Parathyroid adenoma (tissue), 2 donors: ENCODE data around the gene TNFSF13B.
"Not testable (repeated sequence)": the region's sequence is repeated elsewhere in the genome, so short reads cannot be mapped to it uniquely, and the experiment has no call there.

Experiments used
- H2AFZ ChIP-seq: fragments of 300-600 bp; sonication (generic); one replicate; pipeline ENCODE4 v1.7.0; 2017; ENCODE audit warnings: antibody characterized with exemption, mild to moderate bottlenecking
- H3K27ac ChIP-seq: fragments of 300-600 bp; sonication (generic); one replicate; pipeline ENCODE4 v1.7.0; 2017
- H3K27me3 ChIP-seq: fragments of 300-600 bp; sonication (generic); one replicate; pipeline ENCODE4 v1.7.0; 2017; ENCODE audit warnings: low read length; ENCODE audit not compliant: control insufficient read depth, insufficient read depth
- H3K36me3 ChIP-seq: fragments of 300-600 bp; sonication (generic); one replicate; pipeline ENCODE4 v1.7.0; 2017; ENCODE audit warnings: low read length; ENCODE audit not compliant: control insufficient read depth, insufficient read depth
- H3K4me1 ChIP-seq: fragments of 300-600 bp; sonication (generic); one replicate; pipeline ENCODE4 v1.7.0; 2017; ENCODE audit warnings: control low read depth
- H3K4me2 ChIP-seq: fragments of 300-600 bp; sonication (generic); one replicate; pipeline ENCODE4 v1.7.0; 2017; ENCODE audit warnings: low read length
- H3K4me3 ChIP-seq: fragments of 300-600 bp; sonication (generic); one replicate; pipeline ENCODE4 v1.7.0; 2017; ENCODE audit warnings: low read depth, low read length
- H3K79me2 ChIP-seq: fragments of 300-600 bp; sonication (generic); one replicate; pipeline ENCODE4 v1.7.0; 2017; ENCODE audit warnings: control low read depth
- H3K9ac ChIP-seq: fragments of 300-600 bp; sonication (generic); one replicate; pipeline ENCODE4 v1.7.0; 2017; ENCODE audit warnings: mild to moderate bottlenecking
- H3K9me3 ChIP-seq: fragments of 300-600 bp; sonication (generic); one replicate; pipeline ENCODE4 v1.7.0; 2017; ENCODE audit warnings: low read length; ENCODE audit not compliant: control insufficient read depth
- CTCF ChIP-seq: fragments of 300-600 bp; sonication (generic); IDR thresholded peaks from one replicate; pipeline ENCODE4 v1.7.0; 2017; ENCODE audit warnings: antibody characterized with exemption, mild to moderate bottlenecking
- donor health status: primary hyperparathyroidism.

TNFSF13B gene

DNA sequence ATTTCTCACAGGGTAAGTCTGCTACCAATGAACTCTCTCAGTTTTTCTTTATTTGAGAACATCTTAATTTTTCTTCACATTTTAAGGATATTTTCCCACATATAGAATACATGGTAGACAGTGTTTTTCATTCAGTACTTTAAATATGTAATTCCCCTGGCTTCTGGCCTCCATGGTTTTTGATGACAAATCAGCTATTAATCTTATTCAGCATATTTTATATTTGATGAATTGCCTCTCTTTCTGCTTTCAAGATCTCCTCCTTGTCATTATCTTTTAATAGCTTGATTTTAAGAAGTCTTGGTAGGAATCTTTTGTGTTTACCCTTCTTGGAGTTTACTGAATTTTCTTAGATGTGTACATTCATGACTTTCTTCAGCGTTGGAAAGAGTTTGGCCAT lies 27.6 kb downstream of the TNFSF13B start:
- no peak for TF ChIP-seq CTCF
- H3K9ac ChIP-seq: no peak overlapping the region
- H3K36me3 ChIP-seq: no peaks in the 10 kb centered on the region
- H3K9me3 ChIP-seq: no peaks in the 10 kb centered on the region
- no peak overlapping the region for H2AFZ ChIP-seq
- no peak overlapping the region for H3K27ac ChIP-seq
- H3K79me2 ChIP-seq: no peaks in the 10 kb centered on the region
- H3K27me3 ChIP-seq: no peaks in the 10 kb centered on the region
- H3K4me3 ChIP-seq: no peak overlapping the region
- no peak overlapping the region for H3K4me2 ChIP-seq
- H3K4me1 ChIP-seq: no peaks in the 10 kb centered on the region

GRCh38 chr13:108302279-108302678 lies 32.8 kb downstream of the TNFSF13B start:
- TF ChIP-seq CTCF: no peak
- H3K4me1 ChIP-seq: no peaks in the 10 kb centered on the region
- no peaks in the 10 kb centered on the region for H3K36me3 ChIP-seq
- no peaks in the 10 kb centered on the region for H3K79me2 ChIP-seq
- no peaks in the 10 kb centered on the region for H3K27me3 ChIP-seq
- no peak overlapping the region for H3K4me2 ChIP-seq
- H3K9ac ChIP-seq: no peak overlapping the region
- H3K9me3 ChIP-seq: no peaks in the 10 kb centered on the region
- no peak overlapping the region for H3K27ac ChIP-seq
- no peak overlapping the region for H3K4me3 ChIP-seq
- no peak overlapping the region for H2AFZ ChIP-seq

- no peaks in the 10 kb centered on the region for H3K79me2 ChIP-seq
- H3K27ac ChIP-seq: no peak overlapping the region
- no peaks in the 10 kb centered on the region for H3K27me3 ChIP-seq
- no peaks in the 10 kb centered on the region for H3K9me3 ChIP-seq
- no peak overlapping the region for H3K4me2 ChIP-seq
- H3K4me1 ChIP-seq: no peaks in the 10 kb centered on the region
- no peak overlapping the region for H2AFZ ChIP-seq
- H3K4me3 ChIP-seq: no peak overlapping the region
- H3K36me3 ChIP-seq: no peaks in the 10 kb centered on the region
- H3K9ac ChIP-seq: no peak overlapping the region
- TF ChIP-seq CTCF: no peak
Observed at GRCh38 chr13:108304170-108305016, 34.9 kb downstream of the TNFSF13B start.

GRCh38 chr13:108305655-108306054 lies 36.1 kb downstream of the TNFSF13B start:
- TF ChIP-seq CTCF: no peak
- no peak overlapping the region for H3K4me3 ChIP-seq
- H3K27me3 ChIP-seq: no peaks in the 10 kb centered on the region
- H3K4me2 ChIP-seq: no peak overlapping the region
- no peaks in the 10 kb centered on the region for H3K4me1 ChIP-seq
- H3K9me3 ChIP-seq: no peaks in the 10 kb centered on the region
- H3K36me3 ChIP-seq: no peaks in the 10 kb centered on the region
- no peak overlapping the region for H3K9ac ChIP-seq
- H2AFZ ChIP-seq: no peak overlapping the region
- no peaks in the 10 kb centered on the region for H3K79me2 ChIP-seq
- H3K27ac ChIP-seq: no peak overlapping the region

DNA sequence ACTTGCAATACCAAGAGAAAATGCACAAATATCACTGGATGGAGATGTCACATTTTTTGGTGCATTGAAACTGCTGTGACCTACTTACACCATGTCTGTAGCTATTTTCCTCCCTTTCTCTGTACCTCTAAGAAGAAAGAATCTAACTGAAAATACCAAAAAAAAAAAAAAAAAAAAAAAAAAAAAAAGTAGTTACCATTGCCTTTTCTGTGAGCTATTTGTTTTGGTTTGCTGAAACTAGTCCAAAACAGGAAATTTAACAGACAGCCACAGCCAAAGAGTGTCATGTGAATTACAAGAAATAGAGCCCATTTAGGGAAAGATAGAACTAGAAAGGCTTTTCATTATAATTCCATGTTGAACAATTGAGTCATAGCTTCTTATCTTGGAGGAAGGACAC lies 37.3 kb downstream of the TNFSF13B start:
- no peaks in the 10 kb centered on the region for H3K27me3 ChIP-seq
- no peaks in the 10 kb centered on the region for H3K4me1 ChIP-seq

GRCh38 chr13:108311596-108311995 lies 42.1 kb downstream of the TNFSF13B start:
- not testable (repeated sequence) for H2AFZ ChIP-seq, H3K9me3 ChIP-seq, H3K4me1 ChIP-seq

More for the DNA sequence above, 37.3 kb downstream of the TNFSF13B start:
- no peak overlapping the region for H3K27ac ChIP-seq
- no peak overlapping the region for H3K4me2 ChIP-seq
- no peak overlapping the region for H2AFZ ChIP-seq
- no peaks in the 10 kb centered on the region for H3K36me3 ChIP-seq
- TF ChIP-seq CTCF: no peak
- no peaks in the 10 kb centered on the region for H3K79me2 ChIP-seq
- H3K9me3 ChIP-seq: no peaks in the 10 kb centered on the region
- H3K4me3 ChIP-seq: no peak overlapping the region
- H3K9ac ChIP-seq: no peak overlapping the region

More at GRCh38 chr13:108311596-108311995, 42.1 kb downstream of the TNFSF13B start:
- H3K9ac ChIP-seq, H3K4me2 ChIP-seq, H3K27ac ChIP-seq, H3K27me3 ChIP-seq, H3K79me2 ChIP-seq, H3K4me3 ChIP-seq, H3K36me3 ChIP-seq: not testable (repeated sequence)
